PC-3 (cell line): Measurements from ENCODE around the gene DMRT1. TPM values are rescaled to one million over a fixed set of nuclear protein-coding genes. Genes with fewer than 3 reads are reported as not detected.

Source experiments
- ATAC-seq: fragments of 200-7000 bp; cut with Tn5 transposase; 2 replicates; pipeline ENCODE4 v1.9.1; 2020; ENCODE audit warnings: mild to moderate bottlenecking, moderate library complexity
- BruUV-seq: library from RNA; stranded (reverse); fragments of 400-500 nt; replicated peaks from 2 replicates; lab custom pipeline; 2021; lab: Mats Ljungman, UMichigan
- CTCF ChIA-PET: fragments of 300-600 bp; sonication (Branson Sonifier 250); formaldehyde crosslinking; loops from one replicate; lab custom pipeline; 2022; ENCODE audit warnings: antibody characterized with exemption; lab: Charles Lee
- POLR2A ChIA-PET: fragments of 300-600 bp; sonication (Branson Sonifier 250); formaldehyde crosslinking; loops from one replicate; lab custom pipeline; 2022; ENCODE audit warnings: antibody characterized with exemption; ENCODE audit not compliant: unreplicated experiment; lab: Charles Lee
- DNase-seq: peaks from one replicate; pipeline ENCODE4 v3.0.0-alpha.2; 2015
- H2AFZ ChIP-seq: fragments of 300-600 bp; sonication (generic); 2 replicates; pipeline ENCODE4 v1.6.0; 2016; ENCODE audit warnings: antibody characterized with exemption, low read length
- H3F3A ChIP-seq: fragments of 300-600 bp; sonication (generic); one replicate; pipeline ENCODE4 v1.6.0; 2017; ENCODE audit warnings: antibody characterized with exemption, low read length, control low read depth, mild to moderate bottlenecking; ENCODE audit not compliant: unreplicated experiment
- H3K27ac ChIP-seq: fragments of 300-600 bp; sonication (generic); 2 replicates; pipeline ENCODE4 v1.5.1; 2016; ENCODE audit warnings: mild to moderate bottlenecking, low read length
- H3K27me3 ChIP-seq: fragments of 300-600 bp; sonication (generic); 2 replicates; pipeline ENCODE4 v1.6.1; 2016; ENCODE audit warnings: low read length, mixed read lengths
- H3K36me3 ChIP-seq: fragments of 300-600 bp; sonication (generic); 2 replicates; pipeline ENCODE4 v1.6.1; 2016; ENCODE audit warnings: low read depth, mixed run types, low read length, mixed read lengths
- H3K4me1 ChIP-seq: fragments of 300-600 bp; sonication (generic); 2 replicates; pipeline ENCODE4 v1.5.1; 2016; ENCODE audit warnings: low read length; ENCODE audit not compliant: insufficient read depth
- H3K4me2 ChIP-seq: fragments of 300-600 bp; sonication (generic); 2 replicates; pipeline ENCODE4 v1.6.0; 2016; ENCODE audit warnings: low read length
- H3K4me3 ChIP-seq: fragments of 300-600 bp; sonication (generic); 2 replicates; pipeline ENCODE4 v1.5.1; 2016; ENCODE audit warnings: mild to moderate bottlenecking, low read length, mixed read lengths
- H3K79me2 ChIP-seq: fragments of 300-600 bp; sonication (generic); 2 replicates; pipeline ENCODE4 v1.6.1; 2017; ENCODE audit warnings: low read length, mixed read lengths
- H3K9ac ChIP-seq: fragments of 300-600 bp; sonication (generic); 2 replicates; pipeline ENCODE4 v1.6.0; 2016; ENCODE audit warnings: mild to moderate bottlenecking, low read length
- H3K9me2 ChIP-seq: fragments of 300-600 bp; sonication (generic); replicated peaks from 2 replicates; pipeline ENCODE4 v1.6.1; 2016; ENCODE audit warnings: mixed run types, low read length, mixed read lengths
- H3K9me3 ChIP-seq: fragments of 300-600 bp; sonication (generic); 2 replicates; pipeline ENCODE4 v1.6.1; 2016; ENCODE audit warnings: low read length, mixed read lengths
- H4K20me1 ChIP-seq: fragments of 300-600 bp; sonication (generic); 2 replicates; pipeline ENCODE4 v1.6.1; 2016; ENCODE audit warnings: low read length, mixed read lengths
- EZH2 ChIP-seq: fragments of 300-600 bp; sonication (generic); IDR thresholded peaks from one replicate; pipeline ENCODE4 v1.6.1; 2017; ENCODE audit warnings: antibody characterized with exemption, mild to moderate bottlenecking, low read length; ENCODE audit not compliant: unreplicated experiment
- EZH2phosphoT487 ChIP-seq: fragments of 300-600 bp; sonication (generic); IDR thresholded peaks from 2 replicates; pipeline ENCODE4 v1.6.1; 2018; ENCODE audit warnings: mild to moderate bottlenecking, antibody characterized with exemption, low read length, borderline replicate concordance
- intact Hi-C: fragments of 100-400 bp; cut with micrococcal nuclease; formaldehyde crosslinking; loops from 2 replicates; pipeline ENCODE4 v1.9.0; 2023
- total RNA-seq: library from RNA; depleted of rRNA; stranded (reverse); fragments of >200 nt; gene quantifications from 2 replicates; pipeline ENCODE4 v1.2.3, GENCODE V29; 2014
- TF ChIP-seq, protein P1 (sequence below): fragments of 300-600 bp; sonication (generic); conservative IDR thresholded peaks from 2 replicates; pipeline ENCODE4 v1.5.1; 2017; ENCODE audit warnings: antibody characterized with exemption, low read depth, mild to moderate bottlenecking, low read length

The DMRT1 gene
- total RNA-seq, 1 experiment from 2014 or later = 0.04 TPM

- no peak overlapping the region for H2AFZ ChIP-seq
- H3K4me1 ChIP-seq = 0 out of 2 replicates have a peak, but pooled peaks cover 7% of the 10 kb centered on the region
- no peak overlapping the region for H3K4me2 ChIP-seq
- H3K27ac ChIP-seq = no peak overlapping the region
- H3K27me3 ChIP-seq = peaks cover 28% of the 10 kb centered on the region
- H3K9me2 ChIP-seq = no peaks in the 10 kb centered on the region
- no peaks in the 10 kb centered on the region for H3F3A ChIP-seq
- POLR2A ChIA-PET = no interaction called here
- ATAC-seq = no peak
- no peak overlapping the region for H3K4me3 ChIP-seq
- no peaks in the 10 kb centered on the region for H3K9me3 ChIP-seq
- intact Hi-C loops = no loop called here
- CTCF ChIA-PET = no interaction called here
- DNase-seq = no peak
- no peaks in the 10 kb centered on the region for H3K36me3 ChIP-seq
- TF ChIP-seq, protein P1, sequence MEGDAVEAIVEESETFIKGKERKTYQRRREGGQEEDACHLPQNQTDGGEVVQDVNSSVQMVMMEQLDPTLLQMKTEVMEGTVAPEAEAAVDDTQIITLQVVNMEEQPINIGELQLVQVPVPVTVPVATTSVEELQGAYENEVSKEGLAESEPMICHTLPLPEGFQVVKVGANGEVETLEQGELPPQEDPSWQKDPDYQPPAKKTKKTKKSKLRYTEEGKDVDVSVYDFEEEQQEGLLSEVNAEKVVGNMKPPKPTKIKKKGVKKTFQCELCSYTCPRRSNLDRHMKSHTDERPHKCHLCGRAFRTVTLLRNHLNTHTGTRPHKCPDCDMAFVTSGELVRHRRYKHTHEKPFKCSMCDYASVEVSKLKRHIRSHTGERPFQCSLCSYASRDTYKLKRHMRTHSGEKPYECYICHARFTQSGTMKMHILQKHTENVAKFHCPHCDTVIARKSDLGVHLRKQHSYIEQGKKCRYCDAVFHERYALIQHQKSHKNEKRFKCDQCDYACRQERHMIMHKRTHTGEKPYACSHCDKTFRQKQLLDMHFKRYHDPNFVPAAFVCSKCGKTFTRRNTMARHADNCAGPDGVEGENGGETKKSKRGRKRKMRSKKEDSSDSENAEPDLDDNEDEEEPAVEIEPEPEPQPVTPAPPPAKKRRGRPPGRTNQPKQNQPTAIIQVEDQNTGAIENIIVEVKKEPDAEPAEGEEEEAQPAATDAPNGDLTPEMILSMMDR = no peak
- TF ChIP-seq EZH2phosphoT487 (no peak), EZH2 (no peak)
- BruUV-seq = no TSS peak
- no peaks in the 10 kb centered on the region for H4K20me1 ChIP-seq
- no peak overlapping the region for H3K9ac ChIP-seq
- no peaks in the 10 kb centered on the region for H3K79me2 ChIP-seq
Observed at GRCh38 chr9:933356-933755, 91.9 kb downstream of the DMRT1 start.

DNA sequence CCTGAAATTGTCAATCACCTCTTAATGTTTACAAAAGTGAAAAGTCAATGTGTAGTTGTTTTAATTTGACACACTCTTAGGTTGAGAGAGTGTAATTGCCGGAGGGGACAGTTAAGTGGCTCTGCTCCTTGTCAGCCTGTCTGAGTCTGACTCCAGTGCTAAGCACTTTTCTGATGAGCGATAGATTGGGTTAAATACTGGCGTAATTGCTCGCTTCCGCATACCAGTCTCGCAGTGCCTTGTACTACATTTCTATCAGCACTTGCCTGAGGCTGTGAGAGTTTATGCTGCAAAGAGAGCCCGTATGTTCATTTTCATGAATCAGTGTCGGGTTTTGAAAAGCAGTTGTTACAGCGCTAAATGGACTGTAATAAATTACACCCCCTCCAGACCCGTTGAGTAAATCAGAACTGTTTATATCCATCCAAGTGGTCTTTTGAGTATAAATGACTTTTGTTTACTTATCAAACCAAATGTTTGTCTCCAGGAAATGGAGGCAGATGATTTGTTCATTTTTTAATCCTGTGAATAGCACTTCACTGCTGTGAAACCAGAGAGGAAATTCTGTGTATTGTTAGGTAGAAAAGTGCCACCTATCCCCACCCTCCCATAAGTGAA is 94.0 kb downstream of the DMRT1 start:
- Histone ChIP-seq H3K79me2 (no peaks in the 10 kb centered on the region), H3K27me3 (peaks cover 40% of the 10 kb centered on the region), H3K4me1 (0 out of 2 replicates have a peak, but pooled peaks cover 7% of the 10 kb centered on the region), H3K9me2 (no peaks in the 10 kb centered on the region), H3K9ac (no peak overlapping the region), H3K36me3 (no peaks in the 10 kb centered on the region), H3K9me3 (no peaks in the 10 kb centered on the region), H2AFZ (peak overlapping the region; percentile 30; the same call in 1 of the 2 replicates), H3K27ac (no peak overlapping the region), H3K4me3 (0 out of 2 replicates have a peak overlapping the region, but pooled peaks have one; percentile 7), H3K4me2 (peak overlapping the region; percentile 59), H4K20me1 (no peaks in the 10 kb centered on the region), H3F3A (no peaks in the 10 kb centered on the region)
- ChIA-PET CTCF (no interaction called here), POLR2A (no interaction called here)
- ATAC-seq (0 out of 2 replicates have a peak, but pooled peaks have one; percentile 13), DNase-seq (peak; percentile 46)
- no TSS peak for BruUV-seq
- TF ChIP-seq EZH2phosphoT487 (no peak), EZH2 (no peak)
- TF ChIP-seq, protein P1 = no peak
- intact Hi-C loops = no loop called here
